ENCODE data around the gene BLACAT1.

GRCh38 chr1:205436776-205437410 is 19.0 kb downstream of the BLACAT1 start:
- TF ChIP-seq, protein P1, sequence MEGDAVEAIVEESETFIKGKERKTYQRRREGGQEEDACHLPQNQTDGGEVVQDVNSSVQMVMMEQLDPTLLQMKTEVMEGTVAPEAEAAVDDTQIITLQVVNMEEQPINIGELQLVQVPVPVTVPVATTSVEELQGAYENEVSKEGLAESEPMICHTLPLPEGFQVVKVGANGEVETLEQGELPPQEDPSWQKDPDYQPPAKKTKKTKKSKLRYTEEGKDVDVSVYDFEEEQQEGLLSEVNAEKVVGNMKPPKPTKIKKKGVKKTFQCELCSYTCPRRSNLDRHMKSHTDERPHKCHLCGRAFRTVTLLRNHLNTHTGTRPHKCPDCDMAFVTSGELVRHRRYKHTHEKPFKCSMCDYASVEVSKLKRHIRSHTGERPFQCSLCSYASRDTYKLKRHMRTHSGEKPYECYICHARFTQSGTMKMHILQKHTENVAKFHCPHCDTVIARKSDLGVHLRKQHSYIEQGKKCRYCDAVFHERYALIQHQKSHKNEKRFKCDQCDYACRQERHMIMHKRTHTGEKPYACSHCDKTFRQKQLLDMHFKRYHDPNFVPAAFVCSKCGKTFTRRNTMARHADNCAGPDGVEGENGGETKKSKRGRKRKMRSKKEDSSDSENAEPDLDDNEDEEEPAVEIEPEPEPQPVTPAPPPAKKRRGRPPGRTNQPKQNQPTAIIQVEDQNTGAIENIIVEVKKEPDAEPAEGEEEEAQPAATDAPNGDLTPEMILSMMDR (IDR thresholded peaks at IDR 0.05) = no peak
- no peak for TF ChIP-seq ZFX (IDR thresholded peaks at IDR 0.05; ENCODE audit: borderline replicate concordance)

All from 22Rv1 (cell line).